Neural progenitor cell (in vitro differentiated cells): ENCODE results near the gene RNF138. TPM values are rescaled to one million over a fixed set of nuclear protein-coding genes. Genes with fewer than 3 reads are reported as not detected.
"Not testable (repeated sequence)": the region's sequence is repeated elsewhere in the genome, so short reads cannot be mapped to it uniquely, and the experiment has no call there.

ENCODE experiments used
- DNase-seq: peaks from one replicate; pipeline ENCODE4 v3.0.0-alpha.2; 2016; ENCODE audit warnings: low spot score
- H2AFZ ChIP-seq: fragments of 200-600 bp; sonication (generic); replicated peaks from 2 replicates; pipeline ENCODE4 v1.6.1; 2016; ENCODE audit warnings: antibody characterized with exemption
- H3F3A ChIP-seq: fragments of 200-600 bp; sonication (generic); 2 replicates; pipeline ENCODE4 v1.6.1; 2016; ENCODE audit warnings: antibody characterized with exemption, low read depth
- H3K27ac ChIP-seq: fragments of 200-600 bp; sonication (generic); 2 replicates; pipeline ENCODE4 v1.5.1; 2016; ENCODE audit warnings: mild to moderate bottlenecking
- H3K27me3 ChIP-seq: fragments of 200-600 bp; sonication (generic); 2 replicates; pipeline ENCODE4 v1.6.1; 2016; ENCODE audit warnings: mild to moderate bottlenecking, moderate library complexity
- H3K36me3 ChIP-seq: fragments of 200-600 bp; sonication (generic); 2 replicates; pipeline ENCODE4 v1.5.1; 2016
- H3K4me1 ChIP-seq: fragments of 200-600 bp; sonication (generic); 2 replicates; pipeline ENCODE4 v1.6.1; 2016; ENCODE audit warnings: mixed run types
- H3K4me2 ChIP-seq: fragments of 200-600 bp; sonication (generic); 2 replicates; pipeline ENCODE4 v1.6.1; 2016
- H3K4me3 ChIP-seq: fragments of 200-600 bp; sonication (generic); 2 replicates; pipeline ENCODE4 v1.5.1; 2016
- H3K79me2 ChIP-seq: fragments of 200-600 bp; sonication (generic); 2 replicates; pipeline ENCODE4 v1.6.1; 2016; ENCODE audit warnings: low read depth
- H3K9ac ChIP-seq: fragments of 200-600 bp; sonication (generic); 2 replicates; pipeline ENCODE4 v1.6.1; 2016
- H3K9me3 ChIP-seq: fragments of 200-600 bp; sonication (generic); 2 replicates; pipeline ENCODE4 v1.5.1; 2016; ENCODE audit warnings: low read depth
- H4K20me1 ChIP-seq: fragments of 200-600 bp; sonication (generic); 2 replicates; pipeline ENCODE4 v1.6.1; 2016; ENCODE audit warnings: low read depth
- H3K27ac Mint-ChIP-seq: 3 replicates; pipeline ENCODE4 v1.8.0; 2021; ENCODE audit warnings: mixed read lengths
- H3K27me3 Mint-ChIP-seq: 2 replicates; pipeline ENCODE4 v1.8.0; 2022; ENCODE audit warnings: low read depth, mild to moderate bottlenecking, inconsistent platforms, moderate library complexity, mixed read lengths; ENCODE audit not compliant: insufficient read depth
- H3K36me3 Mint-ChIP-seq: 3 replicates; pipeline ENCODE4 v1.8.0; 2021; ENCODE audit warnings: mixed read lengths
- H3K4me1 Mint-ChIP-seq: 3 replicates; pipeline ENCODE4 v1.8.0; 2021; ENCODE audit warnings: mixed read lengths
- H3K4me3 Mint-ChIP-seq: 3 replicates; pipeline ENCODE4 v1.8.0; 2021; ENCODE audit warnings: mild to moderate bottlenecking, moderate library complexity, mixed read lengths
- H3K9me3 Mint-ChIP-seq: 3 replicates; pipeline ENCODE4 v1.8.0; 2020; ENCODE audit warnings: mixed read lengths
- CTCF ChIP-seq: fragments of 200-600 bp; sonication (generic); IDR thresholded peaks from 2 replicates; pipeline ENCODE4 v1.5.1; 2017; ENCODE audit warnings: antibody characterized with exemption, mild to moderate bottlenecking
- EZH2 ChIP-seq: fragments of 200-600 bp; sonication (generic); IDR thresholded peaks from 2 replicates; pipeline ENCODE4 v1.6.1; 2017; ENCODE audit warnings: antibody characterized with exemption, mild to moderate bottlenecking, moderate library complexity
- EZH2phosphoT487 ChIP-seq: fragments of 200-600 bp; sonication (generic); IDR thresholded peaks from 2 replicates; pipeline ENCODE4 v1.6.1; 2017; ENCODE audit warnings: antibody characterized with exemption
- total RNA-seq: library from RNA; depleted of rRNA; stranded (reverse); fragments of >200 nt; gene quantifications from 2 replicates; pipeline ENCODE4 v1.2.3, GENCODE V29; 2015; ENCODE audit warnings: low replicate concordance

Gene RNF138
- total RNA-seq, 1 donor from 2014 or later = 83.8 TPM

- DNase-seq = no peak
- Mint-ChIP-seq H3K4me3 (no peak overlapping the region), H3K27me3 (peaks cover 4% of the 10 kb centered on the region), H3K27ac (no peak overlapping the region), H3K9me3 (no peaks in the 10 kb centered on the region), H3K36me3 (no peaks in the 10 kb centered on the region), H3K4me1 (peaks cover 19% of the 10 kb centered on the region)
- Histone ChIP-seq H4K20me1 (no peaks in the 10 kb centered on the region), H3K4me1 (no peaks in the 10 kb centered on the region), H3K79me2 (no peaks in the 10 kb centered on the region), H3K27me3 (no peaks in the 10 kb centered on the region), H3K27ac (no peak overlapping the region), H3K4me3 (no peak overlapping the region), H3K36me3 (no peaks in the 10 kb centered on the region), H3F3A (peaks cover 13% of the 10 kb centered on the region), H3K9me3 (no peaks in the 10 kb centered on the region), H2AFZ (no peak overlapping the region), H3K9ac (no peak overlapping the region), H3K4me2 (no peak overlapping the region)
- TF ChIP-seq EZH2 = no peak
- TF ChIP-seq CTCF = no peak
- TF ChIP-seq EZH2phosphoT487 = no peak
Measured at GRCh38 chr18:32086881-32087280, 4.8 kb upstream of the RNF138 start.

GRCh38 chr18:32090831-32091230 is 843 bp upstream of the RNF138 start:
- peaks cover 33% of the 10 kb centered on the region for H3K79me2 ChIP-seq
- Mint-ChIP-seq H3K4me3 (peak overlapping the region; percentile 59), H3K4me1 (peaks cover 22% of the 10 kb centered on the region), H3K36me3 (peaks cover 13% of the 10 kb centered on the region)
- not testable (repeated sequence) for DNase-seq, H3K9me3 Mint-ChIP-seq, H2AFZ ChIP-seq, H3K9me3 ChIP-seq, H3K27ac ChIP-seq, H3K27me3 ChIP-seq, H3K27me3 Mint-ChIP-seq, H3K9ac ChIP-seq, H3K4me3 ChIP-seq, H3K36me3 ChIP-seq, H3K27ac Mint-ChIP-seq
- H3K4me2 ChIP-seq = peak overlapping the region; percentile 85
- H3K4me1 ChIP-seq = peaks cover 14% of the 10 kb centered on the region
- H3F3A ChIP-seq = peaks cover 28% of the 10 kb centered on the region
- H4K20me1 ChIP-seq = peaks cover 28% of the 10 kb centered on the region

GRCh38 chr18:32091325-32091723 is 350 bp upstream of the RNF138 start:
- Mint-ChIP-seq H3K4me3 (peak overlapping the region; percentile 97), H3K27me3 (peaks cover 6% of the 10 kb centered on the region), H3K36me3 (peaks cover 17% of the 10 kb centered on the region), H3K27ac (peak overlapping the region; percentile 48), H3K9me3 (no peaks in the 10 kb centered on the region), H3K4me1 (peaks cover 24% of the 10 kb centered on the region)
- H3K27ac ChIP-seq = peak overlapping the region; percentile 97
- H3K9me3 ChIP-seq = no peaks in the 10 kb centered on the region
- no peak for TF ChIP-seq CTCF
- TF ChIP-seq EZH2phosphoT487 = no peak
- TF ChIP-seq EZH2 = no peak
- peaks cover 28% of the 10 kb centered on the region for H3F3A ChIP-seq
- peak overlapping the region; percentile 61 for H3K4me3 ChIP-seq
- H3K9ac ChIP-seq = no peak overlapping the region
- H3K4me1 ChIP-seq = peaks cover 14% of the 10 kb centered on the region
- no peaks in the 10 kb centered on the region for H3K27me3 ChIP-seq
- no peak for DNase-seq
- H3K79me2 ChIP-seq = peaks cover 37% of the 10 kb centered on the region
- H4K20me1 ChIP-seq = peaks cover 33% of the 10 kb centered on the region
- H2AFZ ChIP-seq = peak overlapping the region; percentile 90
- no peaks in the 10 kb centered on the region for H3K36me3 ChIP-seq
- H3K4me2 ChIP-seq = peak overlapping the region; percentile 85

- H3K27ac Mint-ChIP-seq = peak overlapping the region; percentile 94
- Histone ChIP-seq H4K20me1 (peaks cover 33% of the 10 kb centered on the region), H3K27me3 (no peaks in the 10 kb centered on the region), H3K79me2 (peaks cover 50% of the 10 kb centered on the region), H3K9me3 (no peaks in the 10 kb centered on the region), H3K9ac (peak overlapping the region; percentile 61), H2AFZ (peak overlapping the region; percentile 40), H3K4me2 (peak overlapping the region; percentile 92), H3F3A (peaks cover 28% of the 10 kb centered on the region), H3K27ac (peak overlapping the region; percentile 97), H3K4me3 (peak overlapping the region; percentile 61), H3K36me3 (no peaks in the 10 kb centered on the region), H3K4me1 (peaks cover 14% of the 10 kb centered on the region)
- H3K9me3 Mint-ChIP-seq = no peaks in the 10 kb centered on the region
- DNase-seq = peak; percentile 98
- H3K4me3 Mint-ChIP-seq = peak overlapping the region; percentile 97
- peaks cover 22% of the 10 kb centered on the region for H3K36me3 Mint-ChIP-seq
- H3K4me1 Mint-ChIP-seq = peaks cover 25% of the 10 kb centered on the region
- peaks cover 4% of the 10 kb centered on the region for H3K27me3 Mint-ChIP-seq
- TF ChIP-seq CTCF = no peak
- TF ChIP-seq EZH2 = no peak
- no peak for TF ChIP-seq EZH2phosphoT487
Measured at GRCh38 chr18:32092422-32093101, 888 bp downstream of the RNF138 start.
